Measurements from ENCODE around the gene CNNM3.

DNA sequence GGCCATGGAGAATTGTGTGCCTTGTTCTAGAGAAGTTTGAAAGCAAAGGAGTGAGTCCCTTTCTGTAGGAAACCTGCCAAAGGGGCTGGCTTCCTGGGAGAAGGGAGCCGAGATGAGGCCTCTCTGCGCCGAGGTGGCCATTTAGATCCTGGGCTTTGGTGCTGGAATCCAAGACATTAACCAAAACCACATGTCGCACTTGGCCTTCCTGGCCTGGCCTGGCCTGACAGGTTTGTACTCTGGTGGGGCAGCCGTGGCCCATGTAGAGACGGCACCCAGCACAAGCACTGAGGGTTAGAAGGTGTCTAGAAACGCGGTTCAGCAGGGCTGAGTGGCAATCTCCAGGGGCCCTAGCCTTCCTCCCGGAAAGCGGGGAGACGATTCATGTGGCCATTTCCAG, 7.1 kb downstream of the CNNM3 start:
- TF ChIP-seq, protein P1, sequence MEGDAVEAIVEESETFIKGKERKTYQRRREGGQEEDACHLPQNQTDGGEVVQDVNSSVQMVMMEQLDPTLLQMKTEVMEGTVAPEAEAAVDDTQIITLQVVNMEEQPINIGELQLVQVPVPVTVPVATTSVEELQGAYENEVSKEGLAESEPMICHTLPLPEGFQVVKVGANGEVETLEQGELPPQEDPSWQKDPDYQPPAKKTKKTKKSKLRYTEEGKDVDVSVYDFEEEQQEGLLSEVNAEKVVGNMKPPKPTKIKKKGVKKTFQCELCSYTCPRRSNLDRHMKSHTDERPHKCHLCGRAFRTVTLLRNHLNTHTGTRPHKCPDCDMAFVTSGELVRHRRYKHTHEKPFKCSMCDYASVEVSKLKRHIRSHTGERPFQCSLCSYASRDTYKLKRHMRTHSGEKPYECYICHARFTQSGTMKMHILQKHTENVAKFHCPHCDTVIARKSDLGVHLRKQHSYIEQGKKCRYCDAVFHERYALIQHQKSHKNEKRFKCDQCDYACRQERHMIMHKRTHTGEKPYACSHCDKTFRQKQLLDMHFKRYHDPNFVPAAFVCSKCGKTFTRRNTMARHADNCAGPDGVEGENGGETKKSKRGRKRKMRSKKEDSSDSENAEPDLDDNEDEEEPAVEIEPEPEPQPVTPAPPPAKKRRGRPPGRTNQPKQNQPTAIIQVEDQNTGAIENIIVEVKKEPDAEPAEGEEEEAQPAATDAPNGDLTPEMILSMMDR (conservative IDR thresholded peaks at IDR 0.05; ENCODE audit: low read length) = no peak
- no peak for TF ChIP-seq EZH2phosphoT487 (IDR thresholded peaks at IDR 0.05; ENCODE audit: borderline replicate concordance, low read depth, low read length)
